Epidermal melanocyte (primary cell): ENCODE data around the gene TNIK.
"Not testable (repeated sequence)": the region's sequence is repeated elsewhere in the genome, so short reads cannot be mapped to it uniquely, and the experiment has no call there.

Experiments used
- DNase-seq: peaks from one replicate; pipeline ENCODE4 v3.0.0; 2011; ENCODE audit warnings: low spot score; ENCODE audit not compliant: insufficient read length

TNIK gene

DNA sequence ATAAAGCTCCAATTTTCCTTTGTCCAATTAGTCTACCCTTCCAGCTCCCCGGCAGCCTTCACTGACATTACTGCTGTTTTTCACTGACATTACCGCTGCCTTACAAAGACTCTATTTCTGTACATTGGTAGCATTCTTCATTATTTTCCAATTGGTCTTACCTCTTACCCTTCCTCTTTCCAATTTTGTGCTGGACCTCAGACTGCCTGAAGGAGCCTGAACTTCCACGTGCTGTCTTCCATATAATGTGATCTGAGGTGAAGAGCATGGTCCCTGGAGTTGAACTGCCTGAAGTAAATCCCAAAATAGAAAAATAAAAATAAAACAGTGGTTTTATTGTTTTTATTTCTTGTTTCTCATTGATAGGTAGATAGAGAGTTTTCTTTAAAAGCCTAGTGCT is 9.2 kb upstream of the TNIK start:
- no peak for DNase-seq

DNA sequence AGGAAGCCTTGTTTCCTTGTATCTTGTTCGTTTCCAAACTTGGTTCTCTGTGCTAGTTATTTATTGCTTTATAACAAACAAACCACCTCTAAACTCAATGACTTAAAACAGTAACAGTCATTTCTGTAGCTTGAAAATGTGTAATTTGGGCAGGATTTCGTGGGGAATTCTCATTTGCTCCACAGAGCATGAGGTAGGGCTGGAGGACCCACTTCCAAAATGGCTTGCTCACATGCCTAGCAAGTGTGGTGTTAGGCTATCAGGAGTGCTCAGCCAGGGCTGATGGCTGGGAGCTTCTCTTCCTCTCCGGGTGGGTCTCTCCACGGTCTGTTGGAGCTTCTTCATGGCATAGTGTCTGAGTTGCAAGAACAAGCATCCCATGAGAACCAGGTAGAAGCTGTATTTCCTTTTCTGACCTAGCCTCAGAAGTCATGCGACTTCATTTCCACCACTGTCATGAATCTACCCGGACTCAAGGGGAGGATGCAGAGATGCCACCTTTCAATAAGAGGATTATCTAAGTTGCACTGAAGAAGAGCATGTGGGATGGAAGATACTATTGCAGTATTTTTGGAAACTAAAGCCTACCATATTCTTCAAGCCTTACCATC is 8.2 kb upstream of the TNIK start:
- DNase-seq: no peak

- no peak for DNase-seq
These were observed 5.6 kb upstream of the TNIK start for GRCh38 chr3:171465763-171466162.

DNA sequence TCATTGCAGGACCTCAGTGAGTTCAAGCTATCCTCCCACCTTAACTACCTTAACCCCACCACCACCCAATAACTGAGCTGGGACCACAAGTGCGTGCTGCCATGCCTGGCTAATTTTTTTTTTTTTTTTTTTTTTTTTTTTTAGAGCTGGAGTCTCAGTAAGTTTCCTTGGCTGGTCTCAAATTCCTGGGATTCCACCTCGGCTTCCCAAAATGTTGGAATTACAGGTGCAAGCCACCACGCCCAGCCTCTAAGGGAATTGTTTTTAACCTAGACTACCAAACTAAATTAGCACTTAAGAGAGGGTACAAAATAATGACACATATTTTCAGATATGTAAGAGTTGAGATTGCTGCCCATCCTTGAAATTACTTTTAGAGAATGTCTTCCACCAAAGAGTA is 4.3 kb upstream of the TNIK start:
- DNase-seq: no peak

DNA sequence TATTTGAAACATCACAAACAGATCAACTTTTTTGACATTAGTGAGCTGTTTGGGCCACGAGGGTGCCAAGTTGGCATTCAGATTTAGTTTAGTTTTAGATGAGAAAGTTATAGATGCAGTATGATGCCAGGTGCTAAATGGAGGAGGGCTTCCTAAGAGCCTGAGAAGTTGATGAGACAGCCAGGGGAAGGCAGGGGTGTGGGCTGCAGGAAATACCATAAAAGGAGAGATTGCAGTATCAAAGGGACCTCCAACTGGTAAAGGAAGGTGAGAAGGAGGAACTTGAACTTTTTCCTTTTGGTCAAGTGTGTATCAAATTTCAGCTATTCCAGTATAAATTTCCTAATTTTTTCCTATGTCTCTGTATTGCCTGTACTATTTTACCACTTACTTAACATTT is 2.0 kb upstream of the TNIK start:
- no peak for DNase-seq

DNA sequence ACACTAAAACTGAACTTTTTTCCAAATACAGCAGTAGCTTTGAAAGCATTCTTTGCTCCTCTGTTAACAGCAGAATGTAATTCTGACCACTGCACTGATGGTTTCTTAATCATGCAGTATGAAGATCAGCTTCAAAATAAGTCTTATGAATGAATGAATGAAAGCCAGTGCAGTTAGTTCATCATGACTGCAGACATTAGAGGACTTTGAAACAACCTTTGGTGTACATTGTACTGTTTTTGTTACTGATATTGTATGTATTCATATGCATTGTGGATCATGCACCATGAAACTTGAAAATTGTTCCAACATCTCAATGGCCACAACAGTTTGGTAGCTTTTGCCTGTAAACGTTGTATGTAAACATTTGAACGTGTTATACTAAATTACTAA is 1.3 kb upstream of the TNIK start:
- DNase-seq: no peak

DNA sequence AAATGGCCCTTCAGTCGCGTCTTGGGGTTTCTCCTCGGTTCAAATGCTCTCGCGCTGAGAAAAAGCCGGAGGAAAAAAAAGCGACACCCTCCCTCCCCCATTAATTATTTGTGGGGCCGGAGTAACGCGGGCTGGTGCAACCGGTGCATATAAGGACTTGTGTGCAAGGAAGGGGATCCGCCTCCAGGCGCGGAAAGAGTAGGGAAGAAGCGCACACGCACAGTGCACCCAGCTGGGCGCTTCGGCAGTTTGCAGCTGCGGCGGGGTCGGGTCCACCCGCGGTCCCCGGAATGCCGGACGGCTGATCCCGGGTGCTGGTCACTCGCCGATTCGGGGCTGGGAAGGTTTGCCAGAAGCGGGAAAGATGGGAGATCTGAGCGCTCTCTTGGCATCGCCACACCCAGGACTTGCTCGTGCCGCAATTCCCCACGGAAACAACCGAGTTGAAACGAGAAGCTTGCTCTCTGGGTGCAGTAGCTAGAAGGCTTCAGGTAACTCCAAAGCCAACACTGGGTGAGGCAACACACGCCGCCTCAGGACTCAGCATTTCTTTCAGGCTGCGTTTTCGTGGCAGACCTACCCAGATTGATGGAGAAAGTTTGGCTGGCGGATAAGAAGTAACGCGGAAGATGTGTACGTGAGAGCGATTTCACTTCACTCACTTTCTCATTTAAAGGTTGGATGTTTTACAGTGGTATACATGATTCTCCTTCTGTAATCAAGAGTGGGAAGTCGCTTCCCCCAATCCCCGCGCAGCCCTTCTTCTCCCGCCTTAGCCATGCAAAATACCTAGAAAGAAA is 720 bp upstream of the TNIK start:
- DNase-seq: peak; percentile 28

DNA sequence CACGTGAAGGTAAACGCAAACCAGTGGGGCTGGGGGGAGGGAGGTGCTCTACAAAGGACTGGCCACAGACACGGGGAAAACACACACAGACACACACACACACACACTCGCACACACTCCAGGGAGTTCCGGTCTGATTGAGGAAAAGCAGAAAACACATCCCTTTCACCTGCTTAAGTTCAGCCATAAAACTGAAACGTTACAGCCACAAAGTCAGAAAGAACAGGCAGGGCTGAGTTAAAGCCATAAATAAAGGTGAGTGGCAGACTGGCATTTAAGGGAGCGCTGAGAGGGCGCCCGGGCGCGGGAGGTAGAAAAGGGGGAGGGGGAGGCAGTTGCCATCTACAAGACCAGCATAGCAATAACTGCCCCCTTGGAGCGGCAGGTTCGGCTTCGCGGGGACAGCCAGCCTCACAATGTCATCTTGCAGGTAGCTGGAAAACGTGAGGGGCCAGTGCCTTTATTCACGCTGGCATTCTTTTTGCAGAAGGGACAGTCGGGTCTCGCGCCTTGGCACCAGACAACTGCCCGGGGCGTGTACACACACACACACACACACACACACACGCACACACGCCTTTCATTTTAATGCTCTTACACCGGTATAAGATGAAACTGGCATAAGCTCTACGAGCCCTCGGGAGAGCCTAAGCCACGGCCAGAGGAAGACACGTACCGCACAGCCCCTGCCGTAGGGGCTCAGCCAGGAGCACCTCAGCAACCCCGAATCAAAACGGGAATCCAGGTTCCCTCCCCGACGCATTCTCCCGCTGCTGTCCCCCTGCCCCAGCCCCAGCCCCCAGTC is 866 bp downstream of the TNIK start:
- DNase-seq: no peak

- no peak for DNase-seq
These were observed 1.4 kb downstream of the TNIK start for GRCh38 chr3:171458864-171459136.

- DNase-seq: no peak
These were observed 1.9 kb downstream of the TNIK start for GRCh38 chr3:171458071-171458863.

- no peak for DNase-seq
These were observed 2.6 kb downstream of the TNIK start for GRCh38 chr3:171457607-171458061.

DNA sequence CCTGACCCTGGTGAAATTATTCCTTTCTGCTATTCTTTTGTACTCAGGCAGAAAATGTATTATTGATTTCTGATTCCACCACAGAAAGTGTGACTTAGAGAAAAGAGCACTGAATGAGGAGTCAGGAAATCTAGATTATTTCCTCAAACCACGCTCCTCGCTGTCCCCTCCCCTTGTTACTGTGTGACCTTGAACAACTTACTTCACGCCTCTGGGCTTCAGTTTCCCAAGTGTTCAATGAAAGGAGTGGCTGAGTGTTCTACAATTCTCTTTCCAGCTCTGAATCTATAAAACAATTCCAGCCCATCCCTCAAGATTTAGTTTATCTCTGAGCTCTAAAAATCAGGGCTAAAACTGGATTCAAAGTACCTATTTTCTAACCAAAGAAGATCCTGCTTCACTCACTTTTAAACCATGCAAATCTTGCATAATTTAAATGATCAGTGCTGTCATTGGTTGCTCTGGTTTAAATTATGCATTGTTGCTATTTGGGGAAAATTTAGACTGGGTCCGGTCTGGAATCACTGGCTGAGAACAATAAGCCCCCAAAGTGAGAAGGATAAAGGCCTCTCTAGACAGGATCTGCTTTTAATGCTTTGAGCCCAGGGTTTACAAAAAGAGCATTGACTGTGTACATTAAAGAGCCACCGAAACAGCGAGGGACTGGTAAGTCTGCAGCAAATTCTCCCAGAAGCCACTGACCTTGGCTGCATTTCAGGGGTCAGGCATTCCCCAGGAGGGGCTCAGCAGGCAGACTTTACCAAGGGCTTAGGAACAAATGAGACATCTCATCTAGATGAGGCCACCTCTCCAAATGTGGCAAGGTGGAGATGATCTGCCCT is 3.2 kb downstream of the TNIK start:
- no peak for DNase-seq

DNA sequence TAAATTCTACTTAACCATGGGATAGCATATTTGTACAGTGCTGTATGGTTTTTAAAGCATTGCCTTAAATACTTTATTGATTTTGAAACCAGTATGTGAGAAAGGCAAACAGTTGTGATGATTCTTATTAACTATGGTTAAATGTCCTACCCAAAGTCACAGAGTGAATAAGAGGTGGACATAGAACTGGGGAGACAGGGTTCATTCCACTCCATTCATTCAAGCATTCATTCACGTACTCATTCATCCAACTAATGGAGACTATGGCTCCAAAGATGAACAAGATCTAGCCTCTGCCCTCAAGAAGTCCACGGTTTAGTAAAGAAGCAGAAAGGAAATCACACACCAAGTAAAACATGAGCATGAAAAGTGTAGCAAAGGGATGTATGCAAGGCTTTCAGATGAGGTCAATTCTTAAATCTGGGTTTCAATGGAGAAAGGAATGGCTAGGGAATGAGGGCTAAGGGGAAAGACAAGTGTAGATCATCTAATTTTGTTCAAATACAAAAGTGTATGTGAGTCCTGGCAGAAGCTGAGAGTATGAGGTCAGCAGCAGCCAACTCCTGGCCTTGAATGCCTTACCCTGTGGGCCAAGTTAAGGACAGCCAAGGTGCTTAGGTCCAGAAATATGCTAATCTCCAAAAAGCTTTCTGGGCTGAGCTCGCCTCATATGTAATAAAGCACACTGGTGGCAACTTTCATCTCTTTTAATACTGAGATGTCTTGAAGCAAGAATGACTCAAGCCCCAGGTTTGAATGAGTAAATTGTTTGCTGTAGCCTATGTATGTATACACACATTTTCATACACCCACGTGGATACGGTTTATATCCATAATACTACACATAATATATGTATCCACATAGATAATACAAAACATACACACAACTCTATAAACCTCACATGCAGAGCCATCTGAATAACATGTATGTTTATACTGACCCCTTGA is 4.3 kb downstream of the TNIK start:
- no peak for DNase-seq

DNA sequence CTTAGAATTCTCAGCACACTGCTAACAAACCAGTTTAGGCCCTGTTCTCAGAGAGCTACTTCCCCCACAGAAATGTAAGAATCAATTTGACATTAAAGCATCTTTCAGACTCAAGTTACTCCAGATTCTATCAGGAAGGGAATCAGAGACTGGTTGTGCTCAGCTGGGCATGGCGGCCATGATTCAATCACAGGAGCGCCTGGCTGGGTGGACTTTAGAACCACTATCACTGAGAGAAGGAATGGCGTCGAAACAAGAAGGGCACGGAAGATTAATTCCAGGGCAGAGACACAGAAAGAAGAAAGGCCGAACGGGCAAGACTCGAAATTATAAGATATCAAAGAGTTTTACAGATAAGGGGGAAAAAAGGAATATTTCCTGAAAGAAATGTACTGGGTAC is 6.2 kb downstream of the TNIK start:
- no peak for DNase-seq

DNA sequence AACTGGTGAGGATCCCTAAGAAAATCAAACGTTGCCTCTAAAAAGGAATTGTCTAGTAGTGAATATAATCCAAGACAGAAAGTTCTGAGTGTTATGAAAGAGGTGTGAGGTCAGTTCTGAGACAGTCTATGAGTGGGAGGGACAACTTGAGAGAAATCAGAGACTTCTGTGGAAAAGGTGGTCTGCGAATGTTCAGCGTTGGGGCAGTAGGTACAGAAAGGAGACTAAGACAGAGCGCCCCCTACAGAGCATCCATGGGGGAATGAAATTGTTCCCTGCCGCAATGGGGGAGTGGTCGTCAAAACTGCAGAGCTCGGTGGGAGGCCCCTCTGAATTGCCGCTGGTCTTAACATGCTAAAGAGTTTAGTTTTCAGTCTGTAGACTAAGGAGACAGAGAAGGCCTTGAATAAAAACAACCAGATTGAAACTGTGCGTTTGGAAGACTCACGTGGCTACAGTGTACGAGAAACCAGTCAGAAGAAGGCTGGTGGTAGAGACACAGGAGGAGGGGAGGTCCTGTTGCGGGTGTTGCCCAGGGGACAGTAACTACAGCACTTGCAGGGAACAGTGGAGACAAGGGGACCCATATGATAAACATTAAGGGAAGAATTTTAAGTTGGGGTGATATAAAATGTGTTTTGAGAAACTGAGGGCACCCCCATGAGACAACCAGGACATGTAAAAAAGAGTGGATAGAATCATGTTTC is 6.9 kb downstream of the TNIK start:
- no peak for DNase-seq

- DNase-seq: no peak
These were observed 7.9 kb downstream of the TNIK start for GRCh38 chr3:171452328-171452727.

GRCh38 chr3:171451915-171452314 is 8.3 kb downstream of the TNIK start:
- no peak for DNase-seq

DNA sequence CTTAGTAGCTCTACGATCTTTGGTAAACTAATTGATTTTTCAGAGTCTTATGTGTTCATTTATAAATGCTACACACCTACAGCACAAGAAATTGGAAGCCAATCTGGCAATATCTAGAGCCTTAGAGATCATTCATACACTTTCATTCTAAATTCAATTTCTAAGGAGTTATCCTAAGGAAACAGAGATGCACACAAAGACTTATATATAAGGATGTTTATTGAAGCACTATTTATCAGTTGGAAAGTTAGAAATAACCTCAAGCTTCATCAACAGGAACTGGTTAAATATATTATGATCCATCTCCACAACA is 12.7 kb downstream of the TNIK start:
- not testable (repeated sequence) for DNase-seq
